Endodermal cell (in vitro differentiated cells): ENCODE results near the gene NAB1. TPM values are rescaled to one million over a fixed set of nuclear protein-coding genes. Genes with fewer than 3 reads are reported as not detected.

Experiments used
- DNase-seq: peaks from one replicate; pipeline ENCODE4 v3.0.0-alpha.2; 2017
- H3K27ac ChIP-seq: 2 replicates; pipeline ENCODE4 v1.5.1; 2013; ENCODE audit warnings: mild to moderate bottlenecking, low read depth, low read length, moderate library complexity
- H3K27me3 ChIP-seq: 2 replicates; pipeline ENCODE4 v1.6.1; 2013; ENCODE audit warnings: mild to moderate bottlenecking, low read length, moderate library complexity; ENCODE audit not compliant: insufficient read depth, control insufficient read depth, poor library complexity, severe bottlenecking
- H3K36me3 ChIP-seq: 2 replicates; pipeline ENCODE4 v1.7.0; 2013; ENCODE audit warnings: mild to moderate bottlenecking, low read length, moderate library complexity; ENCODE audit not compliant: control insufficient read depth, insufficient read depth
- H3K4me1 ChIP-seq: one replicate; pipeline ENCODE4 v1.7.0; 2013; ENCODE audit warnings: low read length; ENCODE audit not compliant: control insufficient read depth, insufficient read depth
- H3K4me3 ChIP-seq: 2 replicates; pipeline ENCODE4 v1.5.1; 2013; ENCODE audit warnings: mild to moderate bottlenecking, low read length, moderate library complexity
- H3K9ac ChIP-seq: 2 replicates; pipeline ENCODE4 v1.6.1; 2013; ENCODE audit warnings: mild to moderate bottlenecking, low read length, moderate library complexity; ENCODE audit not compliant: poor library complexity, severe bottlenecking; ENCODE audit errors: extremely low read depth
- H3K9me3 ChIP-seq: 2 replicates; pipeline ENCODE4 v1.6.1; 2013; ENCODE audit warnings: mild to moderate bottlenecking, low read length, moderate library complexity; ENCODE audit not compliant: control insufficient read depth
- H3K27ac Mint-ChIP-seq: 2 replicates; pipeline ENCODE4 v1.8.0; 2020; ENCODE audit warnings: mixed read lengths
- H3K27me3 Mint-ChIP-seq: 2 replicates; pipeline ENCODE4 v1.8.0; 2021; ENCODE audit warnings: mild to moderate bottlenecking, mixed read lengths; ENCODE audit not compliant: insufficient read depth
- H3K36me3 Mint-ChIP-seq: 2 replicates; pipeline ENCODE4 v1.8.0; 2020; ENCODE audit warnings: low read depth, mixed read lengths
- H3K4me1 Mint-ChIP-seq: 2 replicates; pipeline ENCODE4 v1.8.0; 2020; ENCODE audit warnings: mixed read lengths
- H3K4me3 Mint-ChIP-seq: 2 replicates; pipeline ENCODE4 v1.8.0; 2020; ENCODE audit warnings: mild to moderate bottlenecking, moderate library complexity, mixed read lengths
- H3K9me3 Mint-ChIP-seq: 2 replicates; pipeline ENCODE4 v1.8.0; 2020; ENCODE audit warnings: mild to moderate bottlenecking, mixed read lengths
- CTCF ChIP-seq: fragments of 200-600 bp; sonication (generic); conservative IDR thresholded peaks from 2 replicates; pipeline ENCODE4 v1.5.0; 2021; ENCODE audit warnings: antibody characterized with exemption, mild to moderate bottlenecking
- WGBS, 2 experiments: methylation state at CpG; one replicate each; pipeline versions ENCODE4 v1.1.5 to v1.1.7; 2013; ENCODE audit warnings: missing lambda C conversion rate in 2 of 2, mixed read lengths in 1 of 2; ENCODE audit not compliant: insufficient coverage in 1 of 2, insufficient read length in 1 of 2; 5-methylcytosine and 5-hydroxymethylcytosine counted together
- total RNA-seq, 2 donors: library from RNA; stranded (reverse); fragmentation: NEBNext Ultra II Directional in 1 of 2; extraction: Animal tissue kit (Norgen Biotek cat#: 25700) in 1 of 2; gene quantifications; 2 replicates in 1 of 2; 3 replicates in 1 of 2; pipeline ENCODE4 v1.2.1, GENCODE V29; 2021

NAB1 gene
- total RNA-seq, 2 donors from 2014 or later = 21.7 to 36.1 TPM

- Histone ChIP-seq H3K9ac (no peak overlapping the region), H3K27ac (no peak overlapping the region), H3K9me3 (no peaks in the 10 kb centered on the region), H3K4me3 (no peak overlapping the region), H3K4me1 (peaks cover 20% of the 10 kb centered on the region), H3K27me3 (no peaks in the 10 kb centered on the region), H3K36me3 (peaks cover 12% of the 10 kb centered on the region)
- peaks cover 36% of the 10 kb centered on the region for H3K4me1 Mint-ChIP-seq
- peaks cover 5% of the 10 kb centered on the region for H3K36me3 Mint-ChIP-seq
- no peak overlapping the region for H3K4me3 Mint-ChIP-seq
- no peaks in the 10 kb centered on the region for H3K27me3 Mint-ChIP-seq
- DNase-seq = no peak
- no peaks in the 10 kb centered on the region for H3K9me3 Mint-ChIP-seq
- WGBS, 2 experiments = 92 to 95% methylated on average over 2 to 5 of the region's 5 CpGs
- no peak overlapping the region for H3K27ac Mint-ChIP-seq
- no peak for TF ChIP-seq CTCF
Observed at GRCh38 chr2:190682168-190682567, 33.3 kb downstream of the NAB1 start.

- no peak overlapping the region for H3K4me3 Mint-ChIP-seq
- H3K9ac ChIP-seq = no peak overlapping the region
Observed at GRCh38 chr2:190683802-190684201, 34.9 kb downstream of the NAB1 start.

GRCh38 chr2:190684931-190685330 lies 36.0 kb downstream of the NAB1 start:
- H3K27ac Mint-ChIP-seq = no peak overlapping the region
- no peak overlapping the region for H3K27ac ChIP-seq
- H3K9me3 ChIP-seq = no peaks in the 10 kb centered on the region
- H3K4me3 Mint-ChIP-seq = no peak overlapping the region
- H3K27me3 ChIP-seq = no peaks in the 10 kb centered on the region
- peaks cover 8% of the 10 kb centered on the region for H3K36me3 Mint-ChIP-seq
- H3K27me3 Mint-ChIP-seq = no peaks in the 10 kb centered on the region
- no peak for DNase-seq
- H3K4me1 ChIP-seq = peaks cover under 1% of the 10 kb centered on the region
- peaks cover 12% of the 10 kb centered on the region for H3K4me1 Mint-ChIP-seq
- peaks cover 34% of the 10 kb centered on the region for H3K36me3 ChIP-seq
- TF ChIP-seq CTCF = no peak
- WGBS, 2 experiments = 83 to 84% methylated on average over 1 of the region's 2 CpGs
- no peaks in the 10 kb centered on the region for H3K9me3 Mint-ChIP-seq
- H3K4me3 ChIP-seq = no peak overlapping the region
- no peak overlapping the region for H3K9ac ChIP-seq

More at GRCh38 chr2:190683802-190684201, 34.9 kb downstream of the NAB1 start:
- Histone ChIP-seq H3K27ac (no peak overlapping the region), H3K27me3 (no peaks in the 10 kb centered on the region), H3K4me3 (no peak overlapping the region), H3K36me3 (peaks cover 27% of the 10 kb centered on the region), H3K4me1 (peaks cover 12% of the 10 kb centered on the region), H3K9me3 (no peaks in the 10 kb centered on the region)
- WGBS, 2 experiments = 91 to 100% methylated on average over 3 of the region's 3 CpGs
- Mint-ChIP-seq H3K36me3 (peaks cover 8% of the 10 kb centered on the region), H3K4me1 (peaks cover 22% of the 10 kb centered on the region), H3K27me3 (no peaks in the 10 kb centered on the region), H3K27ac (no peak overlapping the region), H3K9me3 (no peaks in the 10 kb centered on the region)
- DNase-seq = no peak
- no peak for TF ChIP-seq CTCF
